ENCODE data around the gene KIF1C. TPM values are rescaled to one million over a fixed set of nuclear protein-coding genes. Genes with fewer than 3 reads are reported as not detected.

The KIF1C gene
- total and polyA plus RNA-seq, 2 donors (not counting 1 experiment from before 2014, with no cell fraction given), result 5.7 to 29.6 TPM

DNA sequence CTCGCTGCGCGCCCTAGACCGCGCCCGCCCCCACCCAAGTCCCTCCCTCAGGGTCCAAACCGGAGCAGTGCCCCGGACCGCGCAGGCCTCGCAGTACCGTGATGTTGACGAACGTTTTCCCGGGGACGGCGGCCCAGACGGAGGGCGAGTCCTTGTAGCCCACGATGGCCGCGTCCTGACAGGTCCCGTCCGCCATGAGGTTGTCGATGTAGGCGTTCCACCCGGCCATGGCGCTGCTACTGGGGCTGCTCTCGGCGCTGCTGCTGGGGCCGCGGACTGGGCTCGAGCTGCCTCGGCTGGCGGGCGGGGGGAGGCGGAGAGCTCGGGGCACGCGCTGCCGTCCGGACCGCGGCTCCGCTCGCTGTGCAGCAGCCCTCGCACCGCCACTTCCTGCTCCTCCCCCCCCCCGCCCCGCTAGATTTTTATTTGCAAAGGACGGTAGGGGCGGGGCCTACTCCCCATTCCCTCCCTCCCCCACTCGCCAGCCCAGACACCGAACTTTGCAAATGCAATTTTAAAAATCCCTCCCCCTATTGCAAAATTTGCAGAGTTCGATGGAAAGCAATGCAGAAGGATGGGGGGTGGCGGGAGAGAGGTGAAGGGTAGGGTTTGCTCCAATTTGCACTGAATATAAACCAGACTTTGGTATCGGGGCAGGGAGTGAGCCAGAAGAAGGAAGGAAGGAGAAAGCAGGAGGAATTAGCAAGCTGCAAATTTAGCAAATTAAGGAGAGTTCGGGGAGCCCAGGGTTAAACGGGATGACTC is 49.4 kb upstream of the KIF1C start, which contains the start of gene PFN1:
PFN1 (minus strand) TSS at position 365 of the 765 bp plus-strand sequence; CDS start at position 229, 136 bp downstream.
- H3K27me3 ChIP-seq (replicated peaks in 1 of 4; ENCODE audit: control extremely low read depth in 1 of 4, control insufficient read depth in 3 of 4, insufficient read depth in 4 of 4, low read length in 3 of 4), result no peaks in the 10 kb centered on the region
- peak; percentile 94 for DNase-seq
- H3K27me3 Mint-ChIP-seq, result no peaks in the 10 kb centered on the region
- TF ChIP-seq EZH2 (IDR thresholded peaks at IDR 0.05; ENCODE audit: borderline replicate concordance, insufficient read depth, low read depth, low read length, poor library complexity, severe bottlenecking), result no peak
- TF ChIP-seq, protein P1, sequence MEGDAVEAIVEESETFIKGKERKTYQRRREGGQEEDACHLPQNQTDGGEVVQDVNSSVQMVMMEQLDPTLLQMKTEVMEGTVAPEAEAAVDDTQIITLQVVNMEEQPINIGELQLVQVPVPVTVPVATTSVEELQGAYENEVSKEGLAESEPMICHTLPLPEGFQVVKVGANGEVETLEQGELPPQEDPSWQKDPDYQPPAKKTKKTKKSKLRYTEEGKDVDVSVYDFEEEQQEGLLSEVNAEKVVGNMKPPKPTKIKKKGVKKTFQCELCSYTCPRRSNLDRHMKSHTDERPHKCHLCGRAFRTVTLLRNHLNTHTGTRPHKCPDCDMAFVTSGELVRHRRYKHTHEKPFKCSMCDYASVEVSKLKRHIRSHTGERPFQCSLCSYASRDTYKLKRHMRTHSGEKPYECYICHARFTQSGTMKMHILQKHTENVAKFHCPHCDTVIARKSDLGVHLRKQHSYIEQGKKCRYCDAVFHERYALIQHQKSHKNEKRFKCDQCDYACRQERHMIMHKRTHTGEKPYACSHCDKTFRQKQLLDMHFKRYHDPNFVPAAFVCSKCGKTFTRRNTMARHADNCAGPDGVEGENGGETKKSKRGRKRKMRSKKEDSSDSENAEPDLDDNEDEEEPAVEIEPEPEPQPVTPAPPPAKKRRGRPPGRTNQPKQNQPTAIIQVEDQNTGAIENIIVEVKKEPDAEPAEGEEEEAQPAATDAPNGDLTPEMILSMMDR (IDR thresholded peaks at IDR 0.05), result no peak
- H3K27ac ChIP-seq (ENCODE audit: low read length in 2 of 2), result peak within 1 kb of the TSS; percentile 93 to 94
- H3K4me3 Mint-ChIP-seq, result peak within 1 kb of the TSS; percentile 98
- peaks cover 43% of the 10 kb centered on the region for H4K20me1 ChIP-seq (ENCODE audit: control insufficient read depth, insufficient read depth, low read length, poor library complexity, severe bottlenecking)
- intact Hi-C loops (cut with micrococcal nuclease), result loop anchor here (1.0 to 10.0 kb wide), 8 partner anchors 8 to 986 kb away; partner anchors contain the start of genes ARRB2, ATP2A3, INCA1 and KIF1C
- H3K4me3 ChIP-seq (ENCODE audit: control extremely low read depth in 1 of 5, extremely low read depth in 1 of 5, insufficient read depth in 1 of 5, low read depth in 2 of 5, low read length in 4 of 5), result peak within 1 kb of the TSS; percentile 75 to 99 (median 99)
- H3K79me2 ChIP-seq (ENCODE audit: control insufficient read depth, insufficient read depth, low read length), result peaks cover 49% of the 10 kb centered on the region
- no peaks in the 10 kb centered on the region for H3K9me3 ChIP-seq (ENCODE audit: control extremely low read depth in 1 of 3, control insufficient read depth in 2 of 3, insufficient read depth in 1 of 3, low read length in 2 of 3)
- peak within 1 kb of the TSS; percentile 98 for H3K4me2 ChIP-seq (replicated peaks; ENCODE audit: low read depth, low read length, poor library complexity, severe bottlenecking)
- H3K9me3 Mint-ChIP-seq (ENCODE audit: insufficient read depth), result no peaks in the 10 kb centered on the region
- peaks cover 51% of the 10 kb centered on the region for H3K4me1 Mint-ChIP-seq
- peak within 1 kb of the TSS; percentile 97 for H3K9ac ChIP-seq (ENCODE audit: low read length)
- WGBS (ENCODE audit: insufficient coverage), result under 1% methylated on average over 51 of the region's 59 CpGs
- peak; percentile 61 for ATAC-seq (ENCODE audit: low read depth)
- peaks cover 0 to 30% of the 10 kb centered on the region in 2 experiments for H3K36me3 ChIP-seq (replicated peaks in 1 of 2; ENCODE audit: control extremely low read depth in 1 of 2, control insufficient read depth in 1 of 2, extremely low read depth in 1 of 2, insufficient read depth in 2 of 2, low read length in 1 of 2)
- peak within 1 kb of the TSS; percentile 97 for H2AFZ ChIP-seq (ENCODE audit: insufficient read depth, low read depth, low read length, poor library complexity, severe bottlenecking)
- H3K4me1 ChIP-seq (ENCODE audit: control insufficient read depth in 2 of 2, insufficient read depth in 2 of 2, low read length in 2 of 2), result peaks cover 43 to 50% of the 10 kb centered on the region in 2 donors
- POLR2A ChIA-PET, result interaction anchor here (0.5 to 4.9 kb wide), 13 partner anchors 9 to 1945 kb away, joined by 3 to 81 read pairs (median 4); partner anchors contain the start of genes INCA1, KIF1C, RNF167 and SLC25A11
- CTCF ChIA-PET, result interaction anchor here (1.1 to 3.0 kb wide), 5 partner anchors 8 to 49 kb away, joined by 3 to 16 read pairs (median 4); partner anchors contain the start of genes INCA1, KIF1C, RNF167 and SLC25A11
- H3K27ac Mint-ChIP-seq, result peak within 1 kb of the TSS; percentile 99
